GM12878 (cell line): Measurements from ENCODE around the gene CPNE4. TPM values are rescaled to one million over a fixed set of nuclear protein-coding genes. Genes with fewer than 3 reads are reported as not detected.

Source experiments
- ATAC-seq: fragments of 200-7000 bp; cut with Tn5 transposase; 3 replicates; pipeline ENCODE4 v1.9.1; 2020; ENCODE audit warnings: mild to moderate bottlenecking, moderate library complexity
- BruUV-seq: library from RNA; stranded (reverse); fragments of 400-500 nt; replicated peaks from 2 replicates; lab custom pipeline; 2021; lab: Mats Ljungman, UMichigan
- CTCF ChIA-PET: fragments of 300-600 bp; sonication (Branson Sonifier 250); formaldehyde crosslinking; extraction: SDS; loops from one replicate; lab custom pipeline; 2021; ENCODE audit warnings: inconsistent platforms; lab: Yijun Ruan, JAX
- POLR2A ChIA-PET: fragments of 350-600 bp; formaldehyde crosslinking; extraction: SDS; loops from one replicate; lab custom pipeline; 2021; ENCODE audit warnings: inconsistent platforms; lab: Charles Lee
- RAD21 ChIA-PET: fragments of 300-600 bp; sonication (Branson Sonifier 250); formaldehyde crosslinking; loops from one replicate; lab custom pipeline; 2023; ENCODE audit warnings: antibody characterized with exemption; ENCODE audit not compliant: unreplicated experiment; lab: Charles Lee
- SMC1A ChIA-PET: fragments of 300-600 bp; sonication (Branson Sonifier 250); formaldehyde crosslinking; loops from one replicate; lab custom pipeline; 2023; ENCODE audit not compliant: unreplicated experiment, uncharacterized antibody; lab: Charles Lee
- DNase-seq: peaks from one replicate; pipeline ENCODE4 v3.0.0-alpha.2; 2011; ENCODE audit warnings: low read depth, low spot score
- FAIRE-seq: peaks from 3 replicates; lab custom pipeline; 2011; peaks lifted over from hg19 to GRCh38; lab: Jason Lieb, UNC
- H2AFZ ChIP-seq: 2 replicates; pipeline ENCODE4 v1.6.0; 2011; ENCODE audit warnings: low read depth, low read length, control low read depth; ENCODE audit not compliant: control insufficient read depth
- H3K27ac ChIP-seq: 2 replicates; pipeline ENCODE4 v1.5.1; 2011; ENCODE audit warnings: control low read depth; ENCODE audit not compliant: control insufficient read depth, insufficient read depth
- H3K27me3 ChIP-seq, 2 experiments: replicated peaks in 1 of 2; 2 replicates each; pipeline versions ENCODE4 v1.6.0 to v1.6.1; 2011; ENCODE audit warnings: low read length in 1 of 2; ENCODE audit not compliant: control insufficient read depth in 2 of 2, insufficient read depth in 2 of 2
- H3K36me3 ChIP-seq, 2 experiments: 2 replicates each; pipeline ENCODE4 v1.5.1; 2011; ENCODE audit warnings: low read length in 1 of 2; ENCODE audit not compliant: control insufficient read depth in 2 of 2, insufficient read depth in 2 of 2
- H3K4me1 ChIP-seq: 2 replicates; pipeline ENCODE4 v1.6.1; 2011; ENCODE audit warnings: mild to moderate bottlenecking, low read length, moderate library complexity, mixed read lengths; ENCODE audit not compliant: control insufficient read depth, insufficient read depth
- H3K4me2 ChIP-seq: 2 replicates; pipeline ENCODE4 v1.6.0; 2011; ENCODE audit warnings: control low read depth; ENCODE audit not compliant: control insufficient read depth, insufficient read depth
- H3K4me3 ChIP-seq: fragments of 200-600 bp; sonication (generic); 2 replicates; pipeline ENCODE4 v1.5.1; 2016
- H3K79me2 ChIP-seq: 2 replicates; pipeline ENCODE4 v1.6.0; 2011; ENCODE audit warnings: low read length; ENCODE audit not compliant: control insufficient read depth, insufficient read depth
- H3K9ac ChIP-seq: 2 replicates; pipeline ENCODE4 v1.8.0; 2011; ENCODE audit warnings: low read length, control low read depth, mixed read lengths; ENCODE audit not compliant: control insufficient read depth, insufficient read depth
- H3K9me3 ChIP-seq: replicated peaks from 3 replicates; pipeline ENCODE4 v1.5.1; 2011; ENCODE audit warnings: mild to moderate bottlenecking, low read length; ENCODE audit not compliant: control insufficient read depth, insufficient read depth
- H4K20me1 ChIP-seq: 2 replicates; pipeline ENCODE4 v1.6.0; 2011; ENCODE audit not compliant: control insufficient read depth, insufficient read depth
- CHD1 ChIP-seq: IDR thresholded peaks from 2 replicates; pipeline ENCODE4 v1.6.1; 2012; ENCODE audit warnings: low read depth, low read length, improper control_type of control experiment
- TCF12 ChIP-seq: IDR thresholded peaks from 2 replicates; pipeline ENCODE4 v1.6.1; 2011; ENCODE audit warnings: low read depth, mild to moderate bottlenecking, low read length
- WGBS: methylation state at CpG from one replicate; pipeline ENCODE4 v1.1.6; 2016; ENCODE audit warnings: low lambda C conversion rate; ENCODE audit not compliant: insufficient replicate concordance, insufficient coverage; ENCODE audit errors: missing lambda C conversion rate; 5-methylcytosine and 5-hydroxymethylcytosine counted together
- in situ Hi-C: fragments of 300-500 bp; cut with MboI; formaldehyde crosslinking; loops from 9 replicates; pipeline ENCODE4 v1.14.3; 2018; ENCODE audit warnings: mixed read lengths
- intact Hi-C: fragments of 100-400 bp; cut with micrococcal nuclease; formaldehyde crosslinking; loops from one replicate; pipeline ENCODE4 v1.14.2; 2022; ENCODE audit not compliant: unreplicated experiment
- polyA plus RNA-seq, 11 experiments: library from polyadenylated mRNA; depleted of rRNA in 4 of 11; unstranded in 6 of 11; stranded (reverse) in 5 of 11; fragments of >200 nt; fragmentation: Nextera tagmentation in 4 of 11; fragmentation: Illumina TruSeq in 1 of 11; extraction: Ambion mirVana in 4 of 11; extraction: Trizol in 1 of 11; gene quantifications; 1 replicate in 1 of 11; 2 replicates in 10 of 11; pipeline versions ENCODE4 v1.2.1 to v1.2.3, GENCODE V29; 2011 to 2016; ENCODE audit warnings: inconsistent platforms in 2 of 11, missing spikeins in 2 of 11, low read depth in 1 of 11
- total RNA-seq, 4 experiments: library from RNA; depleted of rRNA in 3 of 4; stranded (reverse); fragments of >200 nt in 3 of 4; fragmentation: Illumina TruSeq in 1 of 4; extraction: Trizol in 1 of 4; gene quantifications; 2 replicates each; pipeline versions ENCODE4 v1.2.1 to v1.2.3, GENCODE V29; 2013 to 2021
- TF ChIP-seq, protein P1 (sequence below): IDR thresholded peaks from 2 replicates; pipeline ENCODE4 v1.6.1; 2012; ENCODE audit warnings: low read length, inconsistent platforms
- TF ChIP-seq, protein P2 (sequence below): fragments of 450-650 bp; IDR thresholded peaks from 2 replicates; pipeline ENCODE4 v1.6.1; 2018; ENCODE audit warnings: mild to moderate bottlenecking, low read depth, moderate library complexity; ENCODE audit not compliant: partially characterized antibody

The CPNE4 gene
- total and polyA plus RNA-seq, 10 of the 15 experiments (the other 5 are each of a cell fraction or from before 2014, with no cell fraction given), result 0.17 to 1.9 (median 0.48) TPM; not detected in 1

DNA sequence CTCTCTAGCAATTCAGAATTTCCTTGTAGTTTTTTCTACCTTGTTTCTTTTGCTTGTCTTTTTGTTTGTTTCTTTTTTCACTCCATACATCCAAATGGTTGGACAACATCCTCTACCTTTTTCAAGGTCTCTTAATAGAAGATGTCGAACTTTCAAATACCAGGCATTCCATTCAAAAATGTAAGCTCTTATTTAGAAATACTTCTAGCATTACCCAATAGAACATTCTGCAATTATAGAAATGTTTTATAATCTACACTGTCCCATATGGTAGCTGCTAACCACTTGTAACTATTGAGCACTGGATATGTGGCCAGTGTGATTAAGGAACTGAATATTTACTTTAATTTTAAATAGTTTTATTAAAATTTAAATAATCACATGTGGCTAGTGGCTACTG, 335.8 kb downstream of the CPNE4 start:
- intact Hi-C loops (no loop called here), in situ Hi-C loops (no loop called here)
- Histone ChIP-seq H2AFZ (no peak overlapping the region), H3K9me3 (no peaks in the 10 kb centered on the region), H3K27ac (no peak overlapping the region), H3K4me2 (no peak overlapping the region), H3K79me2 (no peaks in the 10 kb centered on the region), H3K4me1 (no peaks in the 10 kb centered on the region), H4K20me1 (no peaks in the 10 kb centered on the region), H3K4me3 (no peak overlapping the region), H3K9ac (no peak overlapping the region), H3K36me3 (no peaks in the 10 kb centered on the region), H3K27me3 (no peaks in the 10 kb centered on the region)
- 43% methylated on average over 1 of the region's 1 CpG for WGBS
- ATAC-seq (no peak), DNase-seq (no peak), FAIRE-seq (no peak)
- POLR2A ChIA-PET, result interaction anchor here (0.7 to 1.4 kb wide), 2 partner anchors 9 to 163 kb away, joined by 5 to 6 read pairs; no protein-coding TSS in a partner anchor
- CTCF ChIA-PET, result interaction anchor here (0.7 to 2.2 kb wide), 5 partner anchors 8 to 215 kb away, joined by 3 to 7 read pairs (median 3); no protein-coding TSS in a partner anchor
- TF ChIP-seq, protein P1, sequence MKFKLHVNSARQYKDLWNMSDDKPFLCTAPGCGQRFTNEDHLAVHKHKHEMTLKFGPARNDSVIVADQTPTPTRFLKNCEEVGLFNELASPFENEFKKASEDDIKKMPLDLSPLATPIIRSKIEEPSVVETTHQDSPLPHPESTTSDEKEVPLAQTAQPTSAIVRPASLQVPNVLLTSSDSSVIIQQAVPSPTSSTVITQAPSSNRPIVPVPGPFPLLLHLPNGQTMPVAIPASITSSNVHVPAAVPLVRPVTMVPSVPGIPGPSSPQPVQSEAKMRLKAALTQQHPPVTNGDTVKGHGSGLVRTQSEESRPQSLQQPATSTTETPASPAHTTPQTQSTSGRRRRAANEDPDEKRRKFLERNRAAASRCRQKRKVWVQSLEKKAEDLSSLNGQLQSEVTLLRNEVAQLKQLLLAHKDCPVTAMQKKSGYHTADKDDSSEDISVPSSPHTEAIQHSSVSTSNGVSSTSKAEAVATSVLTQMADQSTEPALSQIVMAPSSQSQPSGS, result no peak
- TF ChIP-seq, protein P2, sequence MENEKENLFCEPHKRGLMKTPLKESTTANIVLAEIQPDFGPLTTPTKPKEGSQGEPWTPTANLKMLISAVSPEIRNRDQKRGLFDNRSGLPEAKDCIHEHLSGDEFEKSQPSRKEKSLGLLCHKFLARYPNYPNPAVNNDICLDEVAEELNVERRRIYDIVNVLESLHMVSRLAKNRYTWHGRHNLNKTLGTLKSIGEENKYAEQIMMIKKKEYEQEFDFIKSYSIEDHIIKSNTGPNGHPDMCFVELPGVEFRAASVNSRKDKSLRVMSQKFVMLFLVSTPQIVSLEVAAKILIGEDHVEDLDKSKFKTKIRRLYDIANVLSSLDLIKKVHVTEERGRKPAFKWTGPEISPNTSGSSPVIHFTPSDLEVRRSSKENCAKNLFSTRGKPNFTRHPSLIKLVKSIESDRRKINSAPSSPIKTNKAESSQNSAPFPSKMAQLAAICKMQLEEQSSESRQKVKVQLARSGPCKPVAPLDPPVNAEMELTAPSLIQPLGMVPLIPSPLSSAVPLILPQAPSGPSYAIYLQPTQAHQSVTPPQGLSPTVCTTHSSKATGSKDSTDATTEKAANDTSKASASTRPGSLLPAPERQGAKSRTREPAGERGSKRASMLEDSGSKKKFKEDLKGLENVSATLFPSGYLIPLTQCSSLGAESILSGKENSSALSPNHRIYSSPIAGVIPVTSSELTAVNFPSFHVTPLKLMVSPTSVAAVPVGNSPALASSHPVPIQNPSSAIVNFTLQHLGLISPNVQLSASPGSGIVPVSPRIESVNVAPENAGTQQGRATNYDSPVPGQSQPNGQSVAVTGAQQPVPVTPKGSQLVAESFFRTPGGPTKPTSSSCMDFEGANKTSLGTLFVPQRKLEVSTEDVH, result no peak
- TF ChIP-seq CHD1, result no peak
- TF ChIP-seq TCF12, result no peak
- SMC1A ChIA-PET, result interaction anchor here (1.1 to 1.8 kb wide), 3 partner anchors 11 to 145 kb away, joined by 3 to 6 read pairs (median 4); no protein-coding TSS in a partner anchor
- BruUV-seq, result no TSS peak
- RAD21 ChIA-PET, result interaction anchor here (0.6 kb wide), 1 partner anchor 151 kb away, joined by 3 read pairs; no protein-coding TSS in a partner anchor
